K562 (cell line): ENCODE data around the gene LIPF. TPM values are rescaled to one million over a fixed set of nuclear protein-coding genes. Genes with fewer than 3 reads are reported as not detected.
A peak's percentile ranks its signal among the peaks of the same experiment; 100 is the strongest.

Experiments used
- ATAC-seq: fragments of 200-7000 bp; cut with Tn5 transposase; 3 replicates; pipeline ENCODE4 v1.9.1; 2020; ENCODE audit warnings: moderate library complexity
- BruUV-seq: library from RNA; stranded (reverse); fragments of 400-500 nt; replicated peaks from 2 replicates; lab custom pipeline; 2021; lab: Mats Ljungman, UMichigan
- CTCF ChIA-PET: fragments of 300-600 bp; formaldehyde crosslinking; extraction: SDS; loops from one replicate; lab custom pipeline; 2021; ENCODE audit warnings: low intra/inter-chr PET ratio; lab: Yijun Ruan, JAX
- POLR2A ChIA-PET: fragments of 300-600, 350-650 bp; sonication (Branson Sonifier 250); formaldehyde crosslinking; extraction: SDS; loops from one replicate; lab custom pipeline; 2021; ENCODE audit warnings: antibody characterized with exemption, inconsistent platforms; lab: Yijun Ruan, JAX
- DNase-seq, 4 experiments: peaks; one replicate each; pipeline versions ENCODE4 v3.0.0 to v3.0.0-alpha.2; 2011 to 2018; ENCODE audit warnings: low spot score in 3 of 4, mixed read lengths in 3 of 4; ENCODE audit errors: extremely low read depth in 1 of 4
- FAIRE-seq: peaks from 2 replicates; lab custom pipeline; 2011; peaks lifted over from hg19 to GRCh38; lab: Jason Lieb, UNC
- H2AFZ ChIP-seq: 2 replicates; pipeline ENCODE4 v1.6.0; 2011; ENCODE audit warnings: low read depth, low read length, control low read depth, inconsistent platforms
- H3K27ac ChIP-seq: fragments of 200-600 bp; 3 replicates; pipeline ENCODE4 v1.8.0; 2011; ENCODE audit warnings: low read depth, mild to moderate bottlenecking, control low read depth, inconsistent platforms, low read length, moderate library complexity, mixed read lengths; ENCODE audit errors: extremely low read depth
- H3K27me3 ChIP-seq, 2 experiments: fragments of 300-600 bp in 1 of 2; 2 replicates in 1 of 2; 3 replicates in 1 of 2; pipeline versions ENCODE4 v1.6.0 to v1.8.0; 2011; ENCODE audit warnings: inconsistent platforms in 2 of 2, low read length in 2 of 2, mild to moderate bottlenecking in 1 of 2, mixed read lengths in 1 of 2, moderate library complexity in 1 of 2; ENCODE audit not compliant: control insufficient read depth in 2 of 2, insufficient read depth in 2 of 2
- H3K36me3 ChIP-seq: fragments of 300-600 bp; 3 replicates; pipeline ENCODE4 v1.8.0; 2011; ENCODE audit warnings: mild to moderate bottlenecking, low read length, inconsistent platforms; ENCODE audit not compliant: control insufficient read depth, insufficient read depth
- H3K4me1 ChIP-seq, 2 experiments: fragments of 200-600 bp in 1 of 2; replicated peaks in 1 of 2; 2 replicates in 1 of 2; 3 replicates in 1 of 2; pipeline versions ENCODE4 v1.5.1 to v1.8.0; 2011; ENCODE audit warnings: inconsistent platforms in 2 of 2, low read length in 2 of 2, mild to moderate bottlenecking in 1 of 2, mixed read lengths in 1 of 2, moderate library complexity in 1 of 2; ENCODE audit not compliant: control insufficient read depth in 2 of 2, insufficient read depth in 2 of 2
- H3K4me2 ChIP-seq: 2 replicates; pipeline ENCODE4 v1.6.1; 2011; ENCODE audit warnings: low read length, control low read depth, inconsistent platforms, mixed read lengths; ENCODE audit not compliant: insufficient read depth
- H3K4me3 ChIP-seq: fragments of 200-600 bp; sonication (generic), shearing (Covaris generic); 2 replicates; pipeline ENCODE4 v1.5.1; 2016; ENCODE audit warnings: control low read depth, inconsistent platforms
- H3K79me2 ChIP-seq: fragments of 200-600 bp; 3 replicates; pipeline ENCODE4 v1.8.0; 2011; ENCODE audit warnings: low read length, inconsistent platforms; ENCODE audit not compliant: control insufficient read depth, insufficient read depth
- H3K9ac ChIP-seq, 2 experiments: 2 replicates each; pipeline versions ENCODE4 v1.6.0 to v1.6.1; 2011; ENCODE audit warnings: low read depth in 2 of 2, low read length in 2 of 2, control low read depth in 1 of 2, inconsistent platforms in 1 of 2, mild to moderate bottlenecking in 1 of 2, mixed read lengths in 1 of 2; ENCODE audit not compliant: insufficient read depth in 1 of 2
- H3K9me1 ChIP-seq: one replicate; pipeline ENCODE4 v1.6.0; 2011; ENCODE audit warnings: inconsistent platforms, mild to moderate bottlenecking, low read length, moderate library complexity; ENCODE audit not compliant: control insufficient read depth, insufficient read depth
- H3K9me3 ChIP-seq: replicated peaks from 2 replicates; pipeline ENCODE4 v1.5.1; 2011; ENCODE audit warnings: low read depth, low read length, inconsistent platforms; ENCODE audit not compliant: control insufficient read depth, insufficient read depth
- H4K20me1 ChIP-seq: replicated peaks from 2 replicates; pipeline ENCODE4 v1.6.1; 2011; ENCODE audit warnings: low read length, inconsistent platforms, mixed read lengths; ENCODE audit not compliant: control insufficient read depth, insufficient read depth
- CTCF ChIP-seq, 3 experiments: IDR thresholded peaks in 2 of 3; conservative IDR thresholded peaks in 1 of 3; 2 replicates each; pipeline ENCODE4 v1.5.1; 2011 to 2012; ENCODE audit warnings: low read length in 3 of 3, mild to moderate bottlenecking in 3 of 3, control low read depth in 2 of 3, improper control_type of control experiment in 1 of 3, inconsistent platforms in 1 of 3, low read depth in 1 of 3, mixed read lengths in 1 of 3, moderate library complexity in 1 of 3; ENCODE audit not compliant: insufficient read depth in 2 of 3
- ERF ChIP-seq: fragments of 450-650 bp; formaldehyde crosslinking; IDR thresholded peaks from 2 replicates; pipeline ENCODE4 v1.4.0; 2020; ENCODE audit warnings: mild to moderate bottlenecking, mixed read lengths
- HEY1 ChIP-seq: fragments of 250-450 bp; sonication (Bioruptor Pico); IDR thresholded peaks from 2 replicates; pipeline ENCODE4 v1.5.0; 2020; ENCODE audit warnings: mild to moderate bottlenecking, moderate library complexity, borderline replicate concordance
- NR0B1 ChIP-seq: fragments of 450-650 bp; IDR thresholded peaks from one replicate; pipeline ENCODE4 v1.6.1; 2018; ENCODE audit warnings: mild to moderate bottlenecking, moderate library complexity; ENCODE audit not compliant: partially characterized antibody
- RAD21 ChIP-seq, 2 experiments: fragments of 250-450 bp in 1 of 2; fragments of 450-650 bp in 1 of 2; sonication (Bioruptor Pico) in 1 of 2; formaldehyde crosslinking in 1 of 2; IDR thresholded peaks in 1 of 2; conservative IDR thresholded peaks in 1 of 2; 2 replicates each; pipeline versions ENCODE4 v1.4.0 to v1.8.0; 2020 to 2022; ENCODE audit warnings: mild to moderate bottlenecking in 2 of 2, moderate library complexity in 1 of 2
- U2AF1 ChIP-seq: fragments of 200-400 bp; formaldehyde crosslinking; optimal IDR thresholded peaks from 2 replicates; pipeline ENCODE3; 2017; ENCODE audit warnings: mild to moderate bottlenecking, low read depth, low read length, moderate library complexity
- in situ Hi-C: fragments of 300-500 bp; cut with MboI; formaldehyde crosslinking; loops from 4 replicates; pipeline ENCODE4 v1.15.0; 2018; ENCODE audit warnings: inconsistent platforms, mixed read lengths
- intact Hi-C: fragments of 100-400 bp; cut with micrococcal nuclease; formaldehyde crosslinking; loops from 2 replicates; pipeline ENCODE4 v1.14.2; 2022
- polyA plus RNA-seq, 8 experiments: library from polyadenylated mRNA; depleted of rRNA in 4 of 8; stranded (reverse) in 5 of 8; unstranded in 3 of 8; fragments of >200 nt; fragmentation: Nextera tagmentation in 2 of 8; fragmentation: Illumina TruSeq in 1 of 8; extraction: Ambion mirVana in 2 of 8; extraction: Trizol in 1 of 8; gene quantifications; 2 replicates each; pipeline versions ENCODE4 v1.2.1 to v1.2.3, GENCODE V29; 2011 to 2014; ENCODE audit warnings: inconsistent platforms in 1 of 8, missing spikeins in 1 of 8
- total RNA-seq, 7 experiments: library from RNA; depleted of rRNA in 6 of 7; stranded (reverse); fragments of >200 nt in 6 of 7; fragmentation: Illumina TruSeq in 2 of 7; extraction: Trizol in 2 of 7; gene quantifications; 2 replicates each; pipeline versions ENCODE4 v1.2.1 to v1.2.3, GENCODE V29; 2011 to 2021; ENCODE audit warnings: low replicate concordance in 1 of 7

The LIPF gene
- total and polyA plus RNA-seq, 9 of the 15 experiments (the other 6 are each of a cell fraction or from before 2014, with no cell fraction given): not detected

GRCh38 chr10:88682491-88682890, 18.2 kb downstream of the LIPF start (continued):
- TF ChIP-seq HEY1 (CRISPR knock-in tag) (no peak), NR0B1 (no peak), ERF (CRISPR knock-in tag) (no peak)
- TF ChIP-seq, all 486 proteins: peak for 0

- ChIA-PET POLR2A (no interaction called here), CTCF (no interaction called here)
- intact Hi-C loops: no loop called here
- no peaks in the 10 kb centered on the region for H3K4me1 ChIP-seq
- H3K27me3 ChIP-seq: no peaks in the 10 kb centered on the region
- H3K9ac ChIP-seq: no peak overlapping the region
- no peak overlapping the region for H3K4me3 ChIP-seq
- TF ChIP-seq CTCF (IDR thresholded peaks at IDR 0.05 in 2 of 3, conservative IDR thresholded peaks at IDR 0.05 in 1 of 3; ENCODE audit: insufficient read depth in 2 of 3, low read depth in 1 of 3, low read length in 3 of 3): peak in 2 of 3 experiments; percentile 13 to 38; a peak in 2 of 6 replicates
- TF ChIP-seq U2AF1: no peak
- TF ChIP-seq RAD21 (CRISPR knock-in tag; conservative IDR thresholded peaks at IDR 0.05 in 1 of 2, IDR thresholded peaks at IDR 0.05 in 1 of 2): peak in 1 of 2 experiments; percentile 41; a peak in 2 of 4 replicates
- FAIRE-seq (no peak), DNase-seq (peak in 3 of 4 experiments; percentile 2 to 3 (median 3)), ATAC-seq (no peak)
- no peaks in the 10 kb centered on the region for H3K36me3 ChIP-seq
- in situ Hi-C loops: no loop called here
- H3K79me2 ChIP-seq: no peaks in the 10 kb centered on the region
- no TSS peak for BruUV-seq
- no peak overlapping the region for H3K27ac ChIP-seq
- H3K9me3 ChIP-seq: no peaks in the 10 kb centered on the region
- no peaks in the 10 kb centered on the region for H3K9me1 ChIP-seq
- H3K4me2 ChIP-seq: no peak overlapping the region
- no peaks in the 10 kb centered on the region for H4K20me1 ChIP-seq
- no peak overlapping the region for H2AFZ ChIP-seq
Observed at GRCh38 chr10:88687853-88688467, 23.7 kb downstream of the LIPF start.
